ENCODE measurements around the gene AFTPH.

DNA sequence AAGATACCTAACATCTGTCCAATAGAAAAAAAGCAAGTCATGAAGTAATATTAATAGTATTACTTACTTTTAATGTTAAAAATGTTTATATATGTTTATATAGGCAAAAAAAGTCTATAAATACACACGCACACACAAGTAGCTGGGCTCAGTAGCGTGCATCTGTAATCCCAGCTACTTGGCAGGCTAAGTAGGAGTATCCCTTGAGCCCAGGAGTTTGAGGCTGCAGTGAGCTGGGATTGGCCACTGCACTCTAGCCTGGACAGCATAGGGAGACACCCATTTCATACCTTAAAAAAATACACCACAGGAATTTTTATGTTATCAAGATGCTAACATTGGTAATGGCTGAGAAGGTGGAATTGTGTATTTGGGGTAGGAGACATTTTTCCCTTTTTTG, 17.4 kb upstream of the AFTPH start:
- TF ChIP-seq POLR2A (IDR thresholded peaks at IDR 0.05) (no peak), POLR2AphosphoS5 (IDR thresholded peaks at IDR 0.05; ENCODE audit: insufficient read depth in 1 of 2, low read depth in 1 of 2) (no peak)
- TF ChIP-seq, protein P1, sequence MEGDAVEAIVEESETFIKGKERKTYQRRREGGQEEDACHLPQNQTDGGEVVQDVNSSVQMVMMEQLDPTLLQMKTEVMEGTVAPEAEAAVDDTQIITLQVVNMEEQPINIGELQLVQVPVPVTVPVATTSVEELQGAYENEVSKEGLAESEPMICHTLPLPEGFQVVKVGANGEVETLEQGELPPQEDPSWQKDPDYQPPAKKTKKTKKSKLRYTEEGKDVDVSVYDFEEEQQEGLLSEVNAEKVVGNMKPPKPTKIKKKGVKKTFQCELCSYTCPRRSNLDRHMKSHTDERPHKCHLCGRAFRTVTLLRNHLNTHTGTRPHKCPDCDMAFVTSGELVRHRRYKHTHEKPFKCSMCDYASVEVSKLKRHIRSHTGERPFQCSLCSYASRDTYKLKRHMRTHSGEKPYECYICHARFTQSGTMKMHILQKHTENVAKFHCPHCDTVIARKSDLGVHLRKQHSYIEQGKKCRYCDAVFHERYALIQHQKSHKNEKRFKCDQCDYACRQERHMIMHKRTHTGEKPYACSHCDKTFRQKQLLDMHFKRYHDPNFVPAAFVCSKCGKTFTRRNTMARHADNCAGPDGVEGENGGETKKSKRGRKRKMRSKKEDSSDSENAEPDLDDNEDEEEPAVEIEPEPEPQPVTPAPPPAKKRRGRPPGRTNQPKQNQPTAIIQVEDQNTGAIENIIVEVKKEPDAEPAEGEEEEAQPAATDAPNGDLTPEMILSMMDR (IDR thresholded peaks at IDR 0.05) = no peak

Measured in vagina (tissue), 2 donors.